K562 (cell line): ENCODE data around the gene ANO8. TPM values are rescaled to one million over a fixed set of nuclear protein-coding genes. Genes with fewer than 3 reads are reported as not detected.

ENCODE experiments used
- ETV1 ChIP-seq: fragments of 450-650 bp; conservative IDR thresholded peaks from 2 replicates; pipeline ENCODE4 v1.6.1; 2016; ENCODE audit warnings: missing genetic modification characterization, control low read depth, low read depth, missing compliant biosample characterization
- GABPB1 ChIP-seq: sonication (generic); formaldehyde crosslinking; IDR thresholded peaks from 2 replicates; pipeline ENCODE4 v1.8.0; 2022; ENCODE audit warnings: mild to moderate bottlenecking, missing genetic modification reagents
- GATA2 ChIP-seq: sonication (generic); formaldehyde crosslinking; IDR thresholded peaks from 2 replicates; pipeline ENCODE4 v1.4.0; 2020; ENCODE audit warnings: mild to moderate bottlenecking, missing genetic modification reagents
- HNRNPH1 ChIP-seq: fragments of 200-400 bp; formaldehyde crosslinking; optimal IDR thresholded peaks from 2 replicates; pipeline ENCODE3; 2017; ENCODE audit warnings: low read depth, mild to moderate bottlenecking, low read length, moderate library complexity
- JUN ChIP-seq, 2 experiments: sonication (generic) in 1 of 2; formaldehyde crosslinking in 1 of 2; IDR thresholded peaks; 2 replicates each; pipeline versions ENCODE4 v1.6.1 to v1.8.0; 2012 to 2022; ENCODE audit warnings: borderline replicate concordance in 2 of 2, mild to moderate bottlenecking in 2 of 2, improper control_type of control experiment in 1 of 2, low read depth in 1 of 2, low read length in 1 of 2, missing genetic modification reagents in 1 of 2
- KAT7 ChIP-seq: sonication (generic); formaldehyde crosslinking; IDR thresholded peaks from 2 replicates; pipeline ENCODE4 v1.8.0; 2022; ENCODE audit warnings: missing genetic modification reagents, mild to moderate bottlenecking, borderline replicate concordance
- NBN ChIP-seq: fragments of 450-650 bp; IDR thresholded peaks from 2 replicates; pipeline ENCODE4 v1.6.1; 2016; ENCODE audit warnings: low read depth, mild to moderate bottlenecking
- PHB ChIP-seq: fragments of 250-450 bp; sonication (Bioruptor Pico); IDR thresholded peaks from 2 replicates; pipeline ENCODE4 v1.5.0; 2021
- PHF21A ChIP-seq: fragments of 450-650 bp; IDR thresholded peaks from 2 replicates; pipeline ENCODE4 v1.6.1; 2017; ENCODE audit warnings: low read depth, borderline replicate concordance
- PTTG1 ChIP-seq: fragments of 450-650 bp; IDR thresholded peaks from 2 replicates; pipeline ENCODE4 v1.6.1; 2016; ENCODE audit warnings: low read depth, mild to moderate bottlenecking, missing genetic modification characterization, missing compliant biosample characterization
- SFPQ ChIP-seq: fragments of 200-400 bp; formaldehyde crosslinking; IDR thresholded peaks from 2 replicates; pipeline ENCODE4 v1.6.1; 2017; ENCODE audit warnings: mild to moderate bottlenecking, low read depth, low read length, moderate library complexity
- SMAD2 ChIP-seq: fragments of 150-350 bp; IDR thresholded peaks from 2 replicates; pipeline ENCODE4 v1.6.1; 2014; ENCODE audit warnings: low read depth, mild to moderate bottlenecking, low read length
- TSHZ1 ChIP-seq: fragments of 250-450 bp; sonication (Bioruptor Pico); IDR thresholded peaks from 2 replicates; pipeline ENCODE4 v1.4.0; 2020; ENCODE audit warnings: mild to moderate bottlenecking, moderate library complexity
- ZFX ChIP-seq: sonication (generic); formaldehyde crosslinking; IDR thresholded peaks from 2 replicates; pipeline ENCODE4 v1.8.0; 2022; ENCODE audit warnings: mild to moderate bottlenecking, missing genetic modification reagents, moderate library complexity
- ZNF124 ChIP-seq: sonication (generic); formaldehyde crosslinking; IDR thresholded peaks from 2 replicates; pipeline ENCODE4 v1.8.1; 2022; ENCODE audit warnings: missing genetic modification reagents
- ZNF23 ChIP-seq: fragments of 250-450 bp; sonication (Bioruptor Pico); IDR thresholded peaks from 2 replicates; pipeline ENCODE4 v1.4.0; 2020; ENCODE audit warnings: mild to moderate bottlenecking
- ZNF232 ChIP-seq: sonication (generic); formaldehyde crosslinking; IDR thresholded peaks from 2 replicates; pipeline ENCODE4 v1.8.0; 2022; ENCODE audit warnings: mild to moderate bottlenecking, missing genetic modification reagents
- ZNF3 ChIP-seq: fragments of 250-450 bp; sonication (Bioruptor Pico); IDR thresholded peaks from 2 replicates; pipeline ENCODE4 v1.5.0; 2021; ENCODE audit warnings: mild to moderate bottlenecking, moderate library complexity
- ZNF507 ChIP-seq: conservative IDR thresholded peaks from 2 replicates; pipeline ENCODE4 v1.6.1; 2017; ENCODE audit warnings: missing genetic modification characterization, missing compliant biosample characterization
- polyA plus RNA-seq, 8 experiments: library from polyadenylated mRNA; depleted of rRNA in 4 of 8; stranded (reverse) in 5 of 8; unstranded in 3 of 8; fragments of >200 nt; fragmentation: Nextera tagmentation in 2 of 8; fragmentation: Illumina TruSeq in 1 of 8; extraction: Ambion mirVana in 2 of 8; extraction: Trizol in 1 of 8; gene quantifications; 2 replicates each; pipeline versions ENCODE4 v1.2.1 to v1.2.3, GENCODE V29; 2011 to 2014; ENCODE audit warnings: inconsistent platforms in 1 of 8, missing spikeins in 1 of 8
- total RNA-seq, 7 experiments: library from RNA; depleted of rRNA in 6 of 7; stranded (reverse); fragments of >200 nt in 6 of 7; fragmentation: Illumina TruSeq in 2 of 7; extraction: Trizol in 2 of 7; gene quantifications; 2 replicates each; pipeline versions ENCODE4 v1.2.1 to v1.2.3, GENCODE V29; 2011 to 2021; ENCODE audit warnings: low replicate concordance in 1 of 7
- TF ChIP-seq, protein P1 (sequence below), 2 experiments: IDR thresholded peaks in 1 of 2; conservative IDR thresholded peaks in 1 of 2; 2 replicates each; pipeline ENCODE4 v1.6.1; 2016; ENCODE audit warnings: low read depth in 2 of 2, mild to moderate bottlenecking in 1 of 2, missing compliant biosample characterization in 1 of 2, missing genetic modification characterization in 1 of 2, moderate library complexity in 1 of 2

ANO8 gene
- total and polyA plus RNA-seq, 9 of the 15 experiments (the other 6 are each of a cell fraction or from before 2014, with no cell fraction given): 0.07 to 7.6 (median 2.3) TPM; not detected in 1

DNA sequence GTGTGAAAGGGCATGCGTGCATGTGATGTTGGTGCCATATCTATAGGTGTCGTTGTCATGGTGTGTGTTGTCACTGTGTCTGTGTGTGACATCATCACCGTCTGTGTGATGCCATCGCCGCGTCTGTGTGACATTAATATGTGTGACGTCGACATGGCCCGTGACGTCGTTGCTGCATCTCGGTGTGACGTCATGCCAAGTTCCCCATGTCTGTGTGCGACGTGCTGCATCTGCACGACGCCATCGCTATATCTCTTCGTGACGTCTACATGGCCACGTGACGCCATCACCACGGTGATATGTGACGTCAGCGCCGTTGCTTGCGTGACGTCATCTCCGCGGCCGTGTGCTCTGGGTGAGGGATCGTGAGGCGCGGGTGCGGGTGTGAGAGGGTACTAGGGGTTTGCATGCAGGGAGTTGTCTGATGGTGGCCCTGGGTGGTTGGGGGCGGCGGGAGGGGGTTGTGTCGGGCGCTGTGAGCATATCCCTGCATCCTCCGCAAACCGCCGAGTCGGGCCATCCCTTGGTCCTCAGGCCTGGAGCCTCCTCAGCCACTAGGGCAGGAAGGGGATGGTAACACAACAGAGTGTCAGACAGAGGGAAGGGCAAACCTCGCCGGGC lies 17.3 kb upstream of the ANO8 start (continued):
- TF ChIP-seq ETV1 (tag) (0 out of 2 replicates have a peak, but pooled peaks have one; percentile 22), GATA2 (CRISPR knock-in tag) (no peak), ZNF232 (CRISPR knock-in tag) (no peak), GABPB1 (peak; percentile 85), SFPQ (no peak), ZFX (CRISPR knock-in tag) (no peak), HNRNPH1 (no peak), JUN (IDR thresholded peaks at IDR 0.05; ENCODE audit: borderline replicate concordance, low read depth, low read length) (no peak), JUN (CRISPR knock-in tag; IDR thresholded peaks at IDR 0.05; ENCODE audit: borderline replicate concordance) (peak; percentile 95), ZNF23 (no peak), TSHZ1 (CRISPR knock-in tag) (no peak), ZNF507 (tag) (no peak), SMAD2 (no peak), KAT7 (no peak), PTTG1 (tag) (no peak), ZNF124 (CRISPR knock-in tag) (no peak), ZNF3 (CRISPR knock-in tag) (no peak), PHF21A (no peak), PHB (no peak), NBN (peak; percentile 98)
- TF ChIP-seq, protein P1, sequence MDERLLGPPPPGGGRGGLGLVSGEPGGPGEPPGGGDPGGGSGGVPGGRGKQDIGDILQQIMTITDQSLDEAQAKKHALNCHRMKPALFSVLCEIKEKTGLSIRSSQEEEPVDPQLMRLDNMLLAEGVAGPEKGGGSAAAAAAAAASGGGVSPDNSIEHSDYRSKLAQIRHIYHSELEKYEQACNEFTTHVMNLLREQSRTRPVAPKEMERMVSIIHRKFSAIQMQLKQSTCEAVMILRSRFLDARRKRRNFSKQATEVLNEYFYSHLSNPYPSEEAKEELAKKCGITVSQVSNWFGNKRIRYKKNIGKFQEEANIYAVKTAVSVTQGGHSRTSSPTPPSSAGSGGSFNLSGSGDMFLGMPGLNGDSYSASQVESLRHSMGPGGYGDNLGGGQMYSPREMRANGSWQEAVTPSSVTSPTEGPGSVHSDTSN (CRISPR knock-in tag; IDR thresholded peaks at IDR 0.05; ENCODE audit: low read depth): no peak
- TF ChIP-seq, protein P1 (tag; conservative IDR thresholded peaks at IDR 0.05; ENCODE audit: low read depth): no peak
